ENCODE data around the gene COMMD1. TPM values are rescaled to one million over a fixed set of nuclear protein-coding genes. Genes with fewer than 3 reads are reported as not detected.

COMMD1 gene
- total RNA-seq, 1 experiment from 2014 or later, result 41.4 TPM

GRCh38 chr2:61961231-61961901 is 55.9 kb downstream of the COMMD1 start:
- intact Hi-C loops (cut with micrococcal nuclease; ENCODE audit: unreplicated experiment), result no loop called here
- BruUV-seq (replicated peaks), result no TSS peak
- ChIA-PET POLR2A (ENCODE audit: low non-redundant PET) (no interaction called here), CTCF (no interaction called here)
- Histone ChIP-seq H3K4me3 (ENCODE audit: low read depth, low read length, poor library complexity, severe bottlenecking) (no peak overlapping the region), H3K9me3 (ENCODE audit: low read depth, low read length, poor library complexity, severe bottlenecking) (no peaks in the 10 kb centered on the region), H3K36me3 (ENCODE audit: insufficient read depth, low read length, poor library complexity, severe bottlenecking) (no peaks in the 10 kb centered on the region), H3K27ac (ENCODE audit: low read depth, low read length, poor library complexity, severe bottlenecking) (no peak overlapping the region), H3K4me1 (ENCODE audit: insufficient read depth, low read length, poor library complexity, severe bottlenecking) (no peaks in the 10 kb centered on the region), H3K27me3 (replicated peaks; ENCODE audit: insufficient read depth, low read depth, low read length, poor library complexity) (no peaks in the 10 kb centered on the region)
- DNase-seq (ENCODE audit: low spot score), result no peak
- TF ChIP-seq, protein P1, sequence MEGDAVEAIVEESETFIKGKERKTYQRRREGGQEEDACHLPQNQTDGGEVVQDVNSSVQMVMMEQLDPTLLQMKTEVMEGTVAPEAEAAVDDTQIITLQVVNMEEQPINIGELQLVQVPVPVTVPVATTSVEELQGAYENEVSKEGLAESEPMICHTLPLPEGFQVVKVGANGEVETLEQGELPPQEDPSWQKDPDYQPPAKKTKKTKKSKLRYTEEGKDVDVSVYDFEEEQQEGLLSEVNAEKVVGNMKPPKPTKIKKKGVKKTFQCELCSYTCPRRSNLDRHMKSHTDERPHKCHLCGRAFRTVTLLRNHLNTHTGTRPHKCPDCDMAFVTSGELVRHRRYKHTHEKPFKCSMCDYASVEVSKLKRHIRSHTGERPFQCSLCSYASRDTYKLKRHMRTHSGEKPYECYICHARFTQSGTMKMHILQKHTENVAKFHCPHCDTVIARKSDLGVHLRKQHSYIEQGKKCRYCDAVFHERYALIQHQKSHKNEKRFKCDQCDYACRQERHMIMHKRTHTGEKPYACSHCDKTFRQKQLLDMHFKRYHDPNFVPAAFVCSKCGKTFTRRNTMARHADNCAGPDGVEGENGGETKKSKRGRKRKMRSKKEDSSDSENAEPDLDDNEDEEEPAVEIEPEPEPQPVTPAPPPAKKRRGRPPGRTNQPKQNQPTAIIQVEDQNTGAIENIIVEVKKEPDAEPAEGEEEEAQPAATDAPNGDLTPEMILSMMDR (conservative IDR thresholded peaks at IDR 0.05; ENCODE audit: low read depth, low read length), result no peak
- no peak for TF ChIP-seq EZH2 (IDR thresholded peaks at IDR 0.05; ENCODE audit: borderline replicate concordance, low read depth, low read length, poor library complexity, severe bottlenecking)

DNA sequence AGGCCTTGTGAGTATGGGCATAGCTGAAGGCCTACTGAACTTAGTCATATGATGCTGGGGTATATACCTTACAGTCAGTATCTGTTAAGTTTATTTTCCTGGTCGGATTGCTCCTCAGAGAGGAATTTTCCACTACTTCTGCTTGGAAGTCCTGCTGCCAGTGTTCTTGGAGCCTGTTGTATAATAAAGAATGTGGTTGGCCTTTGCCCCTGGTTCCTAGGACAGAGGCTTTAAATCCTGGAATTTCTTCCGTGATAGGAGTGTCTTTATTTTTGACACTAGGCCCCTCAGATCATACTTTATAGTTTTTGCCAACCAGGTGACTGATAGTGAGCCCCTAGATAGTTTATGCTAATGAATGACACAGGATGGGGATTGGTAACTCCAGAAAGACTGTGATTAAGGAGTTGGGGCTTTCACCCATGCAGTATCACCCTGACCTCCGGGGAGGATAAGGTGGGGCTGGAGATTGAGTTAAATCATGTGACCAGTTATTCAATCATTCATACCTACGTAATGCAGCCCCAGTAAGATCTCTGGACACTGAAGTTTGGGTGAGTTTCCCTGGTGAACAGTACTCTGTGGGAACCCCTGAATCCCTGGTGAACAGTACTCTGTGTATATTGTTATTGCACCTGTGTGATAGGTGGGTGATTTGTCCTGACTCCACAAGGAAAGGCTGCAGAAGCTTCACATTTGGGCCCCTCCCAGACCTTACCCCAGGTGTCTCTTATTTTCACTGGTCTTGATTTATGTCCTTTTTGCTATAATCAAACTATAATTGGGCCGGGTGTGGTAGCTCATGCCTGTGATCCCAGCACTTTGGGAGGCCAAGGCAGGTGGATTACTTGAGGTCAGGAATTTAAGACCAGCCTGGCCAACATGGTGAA is 56.9 kb downstream of the COMMD1 start:
- H3K27me3 ChIP-seq (replicated peaks; ENCODE audit: insufficient read depth, low read depth, low read length, poor library complexity), result no peaks in the 10 kb centered on the region
- no TSS peak for BruUV-seq (replicated peaks)

GRCh38 chr2:61966087-61966727 is 60.7 kb downstream of the COMMD1 start:
- TF ChIP-seq, protein P1 (conservative IDR thresholded peaks at IDR 0.05; ENCODE audit: low read depth, low read length), result no peak
- no peak for TF ChIP-seq EZH2 (IDR thresholded peaks at IDR 0.05; ENCODE audit: borderline replicate concordance, low read depth, low read length, poor library complexity, severe bottlenecking)
- POLR2A ChIA-PET (ENCODE audit: low non-redundant PET), result no interaction called here
- no TSS peak for BruUV-seq (replicated peaks)

More for the DNA sequence above, 56.9 kb downstream of the COMMD1 start:
- intact Hi-C loops (cut with micrococcal nuclease; ENCODE audit: unreplicated experiment), result no loop called here
- Histone ChIP-seq H3K4me1 (ENCODE audit: insufficient read depth, low read length, poor library complexity, severe bottlenecking) (no peaks in the 10 kb centered on the region), H3K9me3 (ENCODE audit: low read depth, low read length, poor library complexity, severe bottlenecking) (no peaks in the 10 kb centered on the region), H3K36me3 (ENCODE audit: insufficient read depth, low read length, poor library complexity, severe bottlenecking) (no peaks in the 10 kb centered on the region), H3K27ac (ENCODE audit: low read depth, low read length, poor library complexity, severe bottlenecking) (no peak overlapping the region), H3K4me3 (ENCODE audit: low read depth, low read length, poor library complexity, severe bottlenecking) (no peak overlapping the region)
- no peak for DNase-seq (ENCODE audit: low spot score)
- POLR2A ChIA-PET (ENCODE audit: low non-redundant PET), result no interaction called here
- TF ChIP-seq, protein P1 (conservative IDR thresholded peaks at IDR 0.05; ENCODE audit: low read depth, low read length), result no peak
- TF ChIP-seq EZH2 (IDR thresholded peaks at IDR 0.05; ENCODE audit: borderline replicate concordance, low read depth, low read length, poor library complexity, severe bottlenecking), result no peak
- CTCF ChIA-PET, result no interaction called here

More at GRCh38 chr2:61966087-61966727, 60.7 kb downstream of the COMMD1 start:
- no peak for DNase-seq (ENCODE audit: low spot score)
- no peak overlapping the region for H3K4me3 ChIP-seq (ENCODE audit: low read depth, low read length, poor library complexity, severe bottlenecking)
- no peak overlapping the region for H3K27ac ChIP-seq (ENCODE audit: low read depth, low read length, poor library complexity, severe bottlenecking)
- H3K4me1 ChIP-seq (ENCODE audit: insufficient read depth, low read length, poor library complexity, severe bottlenecking), result no peaks in the 10 kb centered on the region
- H3K36me3 ChIP-seq (ENCODE audit: insufficient read depth, low read length, poor library complexity, severe bottlenecking), result no peaks in the 10 kb centered on the region
- intact Hi-C loops (cut with micrococcal nuclease; ENCODE audit: unreplicated experiment), result no loop called here
- no peaks in the 10 kb centered on the region for H3K27me3 ChIP-seq (replicated peaks; ENCODE audit: insufficient read depth, low read depth, low read length, poor library complexity)
- no peaks in the 10 kb centered on the region for H3K9me3 ChIP-seq (ENCODE audit: low read depth, low read length, poor library complexity, severe bottlenecking)
- CTCF ChIA-PET, result no interaction called here

Measured in A673 (cell line).